Uterus (tissue), 2 donors: Measurements from ENCODE around the gene FUT8.

Experiments
- CTCF ChIP-seq, 4 experiments: fragments of 200-600 bp in 2 of 4; fragments of 450-650 bp in 2 of 4; sonication (generic) in 2 of 4; IDR thresholded peaks; one replicate each; pipeline ENCODE4 v1.5.1; 2016 to 2019; ENCODE audit warnings: antibody characterized with exemption in 4 of 4, mild to moderate bottlenecking in 2 of 4, moderate library complexity in 1 of 4
- POLR2A ChIP-seq, 2 donors: fragments of 450-650 bp; IDR thresholded peaks; one replicate each; pipeline ENCODE4 v1.6.1; 2016; ENCODE audit warnings: antibody characterized with exemption in 2 of 2, mild to moderate bottlenecking in 1 of 2, moderate library complexity in 1 of 2

- TF ChIP-seq CTCF (IDR thresholded peaks at IDR 0.05) (no peak), POLR2A (IDR thresholded peaks at IDR 0.05) (no peak)
Measured at GRCh38 chr14:65433157-65433556, 20.6 kb downstream of the FUT8 start.
